GM18505 (cell line): ENCODE results near the gene THRAP3.
"Not testable (repeated sequence)": the region's sequence is repeated elsewhere in the genome, so short reads cannot be mapped to it uniquely, and the experiment has no call there.

Source experiments
- ATAC-seq: cut with Tn5 transposase; IDR thresholded peaks from one replicate; pipeline ENCODE4 v1.9.1; 2021; ENCODE audit not compliant: unreplicated experiment
- POLR2A ChIP-seq: IDR thresholded peaks from 4 replicates; pipeline ENCODE4 v1.6.1; 2011; ENCODE audit warnings: borderline replicate concordance; ENCODE audit not compliant: insufficient read depth, insufficient read length; ENCODE audit errors: extremely low read depth

Gene THRAP3

DNA sequence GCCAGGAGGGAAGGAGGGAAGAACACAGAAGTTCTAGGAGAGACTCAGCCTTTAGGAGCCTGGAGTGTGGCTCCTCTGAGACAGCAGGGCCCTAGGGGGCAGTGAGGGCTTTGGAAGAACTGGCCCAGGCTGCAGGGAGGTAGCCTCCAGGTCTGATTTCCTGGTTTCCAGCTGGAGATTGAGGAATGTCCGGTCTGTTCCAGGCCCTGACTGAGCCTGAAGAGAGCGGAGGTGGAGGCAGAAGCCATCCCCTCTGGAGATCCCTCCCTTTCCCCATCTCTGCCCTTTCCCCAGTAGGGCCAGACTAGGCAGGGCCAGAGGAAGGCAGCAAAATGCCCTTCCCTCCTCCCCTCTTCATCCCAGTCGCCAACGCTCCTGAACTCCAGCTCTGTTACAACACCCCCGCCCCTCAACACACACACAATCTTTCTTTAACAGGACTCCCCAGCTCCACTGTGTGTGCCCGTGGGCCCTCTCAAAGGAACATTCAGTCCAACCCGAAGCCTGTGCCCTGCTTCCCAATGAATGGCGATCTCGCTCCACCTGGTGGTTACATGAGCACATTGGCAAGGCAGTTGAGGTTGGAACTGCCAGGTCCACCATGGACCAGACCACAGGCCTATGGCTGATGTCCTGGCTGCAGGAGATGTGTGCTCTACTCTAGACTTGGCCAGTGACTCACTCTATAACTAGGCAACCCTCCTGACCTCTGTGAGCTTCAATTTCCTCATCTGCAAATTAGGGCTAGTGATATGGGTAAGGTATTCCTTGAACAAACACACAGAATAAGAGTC is 36.2 kb upstream of the THRAP3 start:
- ATAC-seq, result no peak
- no peak for TF ChIP-seq POLR2A

DNA sequence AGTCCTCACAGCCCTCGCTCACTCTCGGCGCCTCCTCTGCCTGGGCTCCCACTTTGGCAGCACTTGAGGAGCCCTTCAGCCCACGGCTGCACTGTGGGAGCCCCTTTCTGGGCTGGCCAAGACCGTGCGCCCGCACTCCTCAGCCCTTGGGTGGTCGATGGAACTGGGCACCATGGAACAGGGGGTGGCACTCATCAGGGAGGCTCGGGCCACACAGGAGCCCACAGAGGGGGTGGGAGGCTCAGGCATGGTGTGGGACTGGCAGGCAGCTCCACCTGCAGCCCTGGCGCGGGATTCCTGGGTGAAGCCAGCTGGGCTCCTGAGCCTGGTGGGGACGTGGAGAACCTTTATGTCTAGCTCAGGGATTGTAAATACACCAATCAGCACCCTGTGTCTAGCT is 27.4 kb upstream of the THRAP3 start:
- ATAC-seq, result not testable (repeated sequence)

DNA sequence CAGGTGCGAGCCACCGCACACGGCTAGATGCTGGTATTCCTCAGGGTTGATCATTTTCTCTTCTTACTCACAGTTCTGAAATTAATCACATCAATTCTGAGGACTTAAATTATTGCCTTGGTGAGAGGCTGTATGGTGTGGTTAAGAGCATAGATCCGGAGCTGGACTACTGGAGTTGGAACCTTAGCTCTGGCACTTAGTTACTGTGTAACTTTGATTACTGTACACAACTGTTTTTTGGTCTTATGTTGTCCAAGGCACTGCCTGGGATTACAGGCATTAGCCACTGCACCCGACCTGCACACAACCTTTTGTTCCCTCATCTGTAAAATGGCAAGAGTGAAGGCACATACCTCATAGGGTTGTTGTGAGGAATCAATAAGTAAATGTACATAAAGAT is 25.6 kb upstream of the THRAP3 start:
- ATAC-seq, result no peak
- no peak for TF ChIP-seq POLR2A

DNA sequence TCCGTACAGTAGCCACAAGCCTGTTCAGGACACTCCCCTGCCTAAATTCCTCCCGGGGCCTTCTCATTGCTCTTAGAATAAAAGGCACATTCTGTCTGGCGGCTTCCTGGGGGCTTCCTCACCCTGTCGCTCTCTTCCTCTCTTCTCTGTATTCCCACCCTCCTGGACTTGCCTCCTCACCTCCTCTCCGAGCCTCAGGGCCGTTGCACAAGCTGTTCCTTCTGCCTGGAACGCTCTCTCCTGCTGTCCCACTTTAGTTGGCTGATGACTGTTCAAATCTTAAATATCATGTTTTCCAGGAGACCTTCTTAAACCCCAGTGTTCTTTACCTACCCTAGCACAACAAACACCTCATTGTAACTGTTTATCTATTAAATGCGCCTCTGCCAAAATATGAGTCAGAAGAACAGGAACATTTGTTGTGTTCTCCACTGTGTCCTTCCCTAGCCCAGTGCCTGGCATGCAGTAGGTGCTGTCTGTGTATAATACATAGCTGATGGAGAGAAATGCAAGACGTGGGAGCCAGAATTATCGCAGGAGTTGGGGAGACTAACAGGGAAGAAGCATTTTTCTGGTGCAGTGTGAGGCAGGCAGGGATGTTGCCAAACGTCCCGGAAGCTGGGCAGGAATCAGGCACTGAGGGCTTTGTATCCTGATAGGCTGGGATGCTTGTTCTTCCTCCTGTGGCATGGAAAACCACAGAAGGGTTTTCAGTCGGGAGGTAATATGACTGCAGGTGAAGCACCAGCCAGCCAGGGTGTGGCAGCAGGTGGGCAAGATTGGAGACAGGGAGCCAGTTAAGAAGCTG is 24.1 kb upstream of the THRAP3 start:
- no peak for ATAC-seq
- TF ChIP-seq POLR2A, result no peak

DNA sequence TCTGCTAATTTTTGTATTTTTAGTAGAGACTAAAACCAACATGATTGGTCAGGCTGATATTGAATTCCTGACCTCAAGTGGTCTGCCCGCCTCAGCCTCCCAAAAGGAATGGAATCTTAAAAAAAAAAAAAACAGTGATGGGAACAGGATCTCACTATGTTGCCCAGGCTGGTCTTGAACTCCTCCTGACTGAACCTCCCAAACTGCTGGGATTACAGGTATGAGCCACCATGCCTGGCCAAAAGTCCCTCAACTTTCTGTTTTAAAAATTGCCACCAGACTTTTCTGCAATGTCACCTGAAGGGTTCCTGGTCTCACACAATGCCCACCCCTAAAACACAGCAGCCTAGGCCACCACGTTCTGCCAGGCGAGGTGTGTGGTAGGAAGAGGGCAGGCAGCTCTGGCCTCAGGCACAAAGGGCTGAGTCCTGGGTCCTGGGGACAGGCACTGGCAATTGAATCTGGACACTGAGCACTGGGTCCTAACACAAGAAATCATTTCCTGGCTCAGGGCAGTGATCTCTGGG is 21.2 kb upstream of the THRAP3 start:
- TF ChIP-seq POLR2A, result no peak
- no peak for ATAC-seq

DNA sequence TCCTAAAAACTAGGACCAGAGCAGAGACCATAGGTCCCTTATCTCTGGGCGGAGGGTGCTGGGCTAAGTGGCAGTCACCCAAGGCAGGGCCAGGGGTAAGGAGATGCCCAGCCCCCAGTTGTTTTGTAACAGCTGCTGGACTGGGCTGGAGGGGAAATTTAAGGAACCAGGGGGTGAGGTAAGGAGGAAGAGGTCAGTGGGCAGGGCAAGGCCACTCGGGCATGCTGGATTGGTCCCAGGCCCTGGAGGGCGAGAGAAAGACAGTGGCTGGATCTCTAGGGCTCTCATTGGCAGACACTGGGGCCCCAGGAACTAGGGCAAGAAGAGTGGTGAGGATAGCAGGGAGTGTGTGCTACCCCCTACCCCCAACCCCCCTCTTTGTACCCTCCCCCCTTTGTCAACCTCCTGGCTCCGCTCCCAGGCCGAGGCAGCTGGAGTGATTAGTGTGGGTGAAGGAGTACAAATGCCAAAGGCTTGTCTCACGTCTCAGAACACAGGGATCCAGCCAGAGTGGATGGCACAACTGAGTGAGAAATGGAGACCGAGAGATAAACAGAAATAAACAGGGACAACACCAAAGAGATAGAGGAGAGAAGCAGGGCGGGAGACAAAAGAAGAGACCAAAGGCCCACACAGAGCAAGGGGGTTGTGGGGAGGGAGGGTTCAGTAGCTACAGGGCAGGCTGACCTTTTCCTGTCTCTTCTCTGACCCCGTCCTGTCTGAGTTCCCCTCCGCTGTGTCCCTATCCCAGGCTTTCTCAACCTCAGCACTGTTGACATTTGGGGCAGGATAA is 20.5 kb upstream of the THRAP3 start:
- no peak for ATAC-seq
- TF ChIP-seq POLR2A, result no peak

DNA sequence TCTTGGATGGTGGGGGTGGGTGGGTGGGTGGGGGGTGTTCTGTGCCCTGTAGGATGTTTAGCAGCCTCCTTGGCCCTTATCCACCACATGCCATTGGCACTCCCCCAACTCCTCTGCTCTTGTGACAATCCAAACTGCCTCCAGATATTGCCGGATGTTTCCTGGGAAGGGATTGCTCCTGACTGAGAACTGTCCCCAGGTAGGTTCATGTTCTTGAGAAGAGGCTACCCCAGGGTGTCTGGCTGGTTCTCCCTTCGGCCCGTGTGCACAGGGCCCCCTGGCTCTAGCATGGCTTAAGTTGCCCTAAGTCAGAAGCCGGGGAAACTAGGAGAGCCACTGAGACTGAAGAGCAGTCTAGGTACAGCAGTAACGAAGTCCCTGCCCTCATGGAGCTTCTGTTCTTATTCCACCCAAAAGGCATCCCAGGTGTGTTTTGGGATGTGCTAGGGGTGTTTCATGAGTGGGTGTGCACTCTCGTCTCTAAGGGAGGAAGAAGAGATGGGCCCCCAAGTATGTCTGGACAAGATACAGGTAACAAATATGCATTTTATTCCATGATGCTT is 19.8 kb upstream of the THRAP3 start:
- TF ChIP-seq POLR2A, result no peak
- ATAC-seq, result no peak

DNA sequence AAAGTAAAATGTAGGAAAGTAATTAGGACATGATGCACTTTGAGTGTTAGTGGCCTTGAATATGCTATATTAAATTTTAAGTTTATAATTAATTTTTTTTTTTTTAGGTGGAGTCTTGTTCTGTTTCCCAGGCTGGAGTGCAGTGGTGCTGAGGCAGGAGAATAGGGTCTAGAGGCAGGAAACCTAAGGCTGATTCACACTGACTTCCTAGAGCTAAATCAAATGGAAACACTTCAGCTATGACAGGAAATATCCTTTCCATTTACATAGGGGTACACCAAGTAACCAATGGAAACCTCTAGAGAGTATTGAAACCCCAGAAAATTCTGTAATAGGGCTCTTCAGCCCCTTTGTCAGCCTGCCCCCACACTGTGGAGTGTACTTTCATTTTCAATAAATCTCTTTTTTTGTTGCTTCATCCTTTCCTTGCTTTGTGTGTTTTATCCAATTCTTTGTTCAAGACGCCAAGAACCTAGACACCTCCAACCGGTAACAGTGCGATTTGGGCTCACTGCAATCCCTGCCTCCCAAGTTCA is 17.9 kb upstream of the THRAP3 start:
- TF ChIP-seq POLR2A, result no peak
- no peak for ATAC-seq

DNA sequence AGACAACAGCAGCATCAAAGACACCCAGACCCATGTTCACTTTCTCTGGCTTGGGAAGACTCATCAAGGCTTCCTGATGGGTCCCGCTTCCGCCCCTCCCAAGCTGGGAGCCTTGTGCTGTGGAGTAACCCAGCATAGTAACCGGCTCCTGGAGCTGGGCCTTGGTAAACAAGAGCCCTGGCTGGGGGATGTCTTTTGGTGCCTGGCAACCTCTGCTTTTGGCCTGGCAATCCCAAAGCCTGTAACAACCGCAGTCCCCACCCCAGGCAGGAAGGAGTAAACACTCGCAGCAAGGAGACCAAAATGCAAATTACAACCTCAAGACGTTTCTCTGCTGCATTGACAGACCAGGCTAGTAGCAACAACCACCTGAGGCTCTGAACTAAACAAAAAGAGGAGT is 16.9 kb upstream of the THRAP3 start:
- TF ChIP-seq POLR2A, result no peak
- no peak for ATAC-seq

DNA sequence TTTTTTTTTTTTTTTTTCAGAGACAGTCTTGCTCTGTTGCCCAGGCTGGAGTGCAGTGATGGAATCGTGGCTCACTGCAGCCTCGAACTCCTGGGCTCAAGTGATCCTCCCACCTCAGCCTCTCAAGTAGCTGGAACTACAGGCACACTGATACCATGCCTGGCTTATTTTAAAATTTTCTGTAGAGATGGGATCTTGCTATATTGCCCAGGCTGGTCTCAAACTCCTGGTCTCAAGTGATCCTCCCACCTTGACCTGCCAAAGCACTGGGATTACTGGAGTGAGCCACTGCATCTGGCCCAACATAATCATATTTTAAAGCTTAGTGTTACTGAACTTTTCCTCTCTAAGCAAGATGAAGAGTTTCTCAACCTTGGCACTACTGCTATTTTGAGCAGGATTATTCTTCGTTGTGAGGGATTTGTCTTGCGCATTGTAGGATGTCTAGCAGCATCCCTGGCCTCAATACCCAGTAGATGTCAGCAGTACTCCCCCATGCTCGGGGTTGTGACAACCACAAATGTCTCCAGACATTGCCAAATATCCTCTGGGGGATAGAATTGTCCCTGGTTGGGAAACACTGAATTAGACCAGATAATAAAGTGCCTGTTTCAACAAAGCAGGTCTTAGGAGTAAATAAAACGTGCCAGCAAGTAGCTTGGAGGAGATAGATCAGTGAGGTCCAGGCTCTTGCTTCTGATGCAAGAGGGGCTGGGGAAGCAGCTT is 15.1 kb upstream of the THRAP3 start:
- ATAC-seq, result no peak
- TF ChIP-seq POLR2A, result no peak

DNA sequence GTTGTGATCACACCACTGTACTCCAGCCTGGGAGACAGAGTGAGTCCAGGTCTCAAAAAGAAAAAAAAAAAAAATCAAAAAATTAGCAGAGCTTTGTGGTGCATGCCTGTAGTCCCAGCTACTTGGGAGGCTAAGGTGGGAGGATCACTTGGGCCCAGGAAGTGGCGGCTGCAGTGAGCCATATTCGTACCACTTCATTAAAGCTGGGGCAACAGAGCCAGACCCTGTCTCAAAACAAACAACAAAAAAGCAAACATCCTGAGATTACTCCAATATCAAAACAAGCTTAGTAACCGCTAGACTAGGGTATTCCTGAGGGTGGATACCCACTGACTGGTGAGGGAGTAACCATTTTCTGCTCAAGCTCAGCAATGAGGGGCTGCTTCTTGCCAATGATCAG is 12.9 kb upstream of the THRAP3 start:
- TF ChIP-seq POLR2A, result no peak
- no peak for ATAC-seq

DNA sequence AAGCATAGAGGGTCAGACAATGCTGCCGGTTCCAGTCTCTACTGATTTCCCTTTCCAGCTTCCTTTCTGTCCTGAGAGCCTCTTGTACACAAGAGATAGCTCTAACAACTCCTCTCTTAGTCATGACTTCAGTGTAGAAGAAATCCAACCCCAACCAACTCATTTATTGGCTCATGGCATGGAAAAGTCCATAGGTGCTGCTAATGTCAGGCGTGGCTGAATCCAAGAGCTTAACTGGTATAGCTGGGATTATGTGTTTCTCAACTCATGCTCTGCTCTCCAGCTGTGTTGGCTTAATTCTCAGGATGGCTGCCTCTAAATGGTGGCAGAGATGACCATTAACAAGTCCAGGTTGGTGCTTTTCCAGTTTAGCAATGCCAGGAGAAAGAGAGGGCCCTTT is 12.4 kb upstream of the THRAP3 start:
- ATAC-seq, result no peak

More for the DNA sequence above, 12.4 kb upstream of the THRAP3 start:
- no peak for TF ChIP-seq POLR2A
